IPS-18c (cell line): ENCODE results near the gene CEP85L.

Experiments
- H3K4me3 ChIP-seq: 2 replicates; pipeline ENCODE4 v1.7.0; 2013; ENCODE audit warnings: low read depth, mild to moderate bottlenecking, low read length, moderate library complexity; ENCODE audit not compliant: insufficient read depth
- H3K9me3 ChIP-seq: one replicate; pipeline ENCODE4 v1.6.1; 2013; ENCODE audit warnings: mild to moderate bottlenecking, low read length, moderate library complexity; ENCODE audit not compliant: control insufficient read depth, insufficient read depth

Gene CEP85L

DNA sequence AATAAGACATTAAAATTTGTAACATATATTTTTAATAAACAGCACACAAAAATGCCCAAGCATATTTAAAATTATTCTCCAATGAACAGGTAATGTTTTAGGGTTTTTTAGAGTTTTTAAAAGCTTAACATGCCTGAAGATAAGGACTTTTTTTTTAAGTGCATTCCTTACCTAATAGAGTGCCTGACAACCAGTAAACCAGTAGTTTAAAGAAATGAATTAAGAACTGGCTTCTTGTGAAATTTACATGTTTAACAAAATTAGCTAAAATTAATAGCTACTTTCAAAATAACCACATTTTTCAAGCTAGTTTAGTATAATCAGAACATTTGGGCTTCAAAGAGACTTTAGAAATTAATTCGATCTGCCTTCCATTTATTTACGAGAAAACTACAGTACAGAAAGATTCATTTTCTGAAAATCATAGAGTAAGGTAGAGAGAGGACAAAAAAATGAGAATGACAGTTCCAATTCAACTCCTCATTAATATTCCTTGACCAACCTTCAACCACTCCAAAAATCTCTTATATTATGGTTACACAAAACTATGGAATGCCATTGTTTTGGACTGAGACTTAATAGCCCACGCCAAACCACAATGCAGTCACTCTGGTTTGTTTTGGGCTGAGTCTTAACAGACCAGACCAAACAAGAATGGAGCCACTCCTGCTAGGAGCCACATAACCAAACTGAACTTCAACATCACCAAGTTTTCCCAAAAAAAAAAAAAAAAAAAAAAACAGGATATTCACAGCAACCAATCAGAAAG is 109.0 kb downstream of the CEP85L start:
- H3K9me3 ChIP-seq = no peaks in the 10 kb centered on the region

DNA sequence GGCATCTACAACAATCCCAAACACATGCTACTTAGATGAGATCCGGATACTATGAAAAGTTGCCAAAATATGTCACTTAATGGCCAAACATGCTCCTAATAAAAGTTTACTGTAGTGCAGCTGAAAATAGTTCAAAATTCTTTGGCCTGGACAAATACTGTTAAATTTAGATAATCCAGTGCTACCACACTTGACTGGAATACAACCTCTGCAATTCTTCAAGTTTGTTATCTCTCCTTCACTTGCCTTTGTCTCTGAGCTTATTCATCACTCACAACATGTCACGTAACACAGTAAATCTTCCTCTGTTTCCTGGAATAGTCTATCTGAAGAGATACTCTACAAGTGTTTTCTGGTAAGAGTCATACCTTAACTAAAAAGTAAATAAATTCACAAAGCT is 113.8 kb downstream of the CEP85L start:
- no peaks in the 10 kb centered on the region for H3K9me3 ChIP-seq
- H3K4me3 ChIP-seq = no peak overlapping the region

More for the DNA sequence above, 109.0 kb downstream of the CEP85L start:
- H3K4me3 ChIP-seq = no peak overlapping the region

- H3K4me3 ChIP-seq = no peak overlapping the region
These were observed 114.9 kb downstream of the CEP85L start for GRCh38 chr6:118536478-118536877.

GRCh38 chr6:118535176-118535844 is 116.1 kb downstream of the CEP85L start:
- Histone ChIP-seq H3K4me3 (no peak overlapping the region), H3K9me3 (no peaks in the 10 kb centered on the region)

More at GRCh38 chr6:118536478-118536877, 114.9 kb downstream of the CEP85L start:
- no peaks in the 10 kb centered on the region for H3K9me3 ChIP-seq

GRCh38 chr6:118530942-118531341 is 120.4 kb downstream of the CEP85L start:
- no peaks in the 10 kb centered on the region for H3K9me3 ChIP-seq
- H3K4me3 ChIP-seq = no peak overlapping the region

DNA sequence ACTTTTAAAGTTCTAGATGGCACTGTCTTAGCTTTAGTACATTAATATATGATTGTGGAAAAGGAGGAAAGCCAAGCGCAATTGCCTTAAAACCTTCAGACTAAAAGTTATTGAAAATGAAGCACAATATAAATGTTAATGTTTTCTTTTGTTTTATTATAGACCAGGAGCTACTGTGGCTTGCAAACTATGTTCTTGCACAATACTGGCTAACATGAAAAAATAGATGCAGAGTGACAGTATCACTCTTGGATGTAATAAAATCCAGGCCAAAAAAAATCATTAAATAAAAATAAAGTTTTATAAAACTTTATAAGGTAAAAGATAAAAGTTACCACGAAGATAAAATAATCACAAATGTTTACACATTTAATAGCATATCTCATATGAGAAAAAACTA is 121.6 kb downstream of the CEP85L start:
- no peak overlapping the region for H3K4me3 ChIP-seq
- no peaks in the 10 kb centered on the region for H3K9me3 ChIP-seq

DNA sequence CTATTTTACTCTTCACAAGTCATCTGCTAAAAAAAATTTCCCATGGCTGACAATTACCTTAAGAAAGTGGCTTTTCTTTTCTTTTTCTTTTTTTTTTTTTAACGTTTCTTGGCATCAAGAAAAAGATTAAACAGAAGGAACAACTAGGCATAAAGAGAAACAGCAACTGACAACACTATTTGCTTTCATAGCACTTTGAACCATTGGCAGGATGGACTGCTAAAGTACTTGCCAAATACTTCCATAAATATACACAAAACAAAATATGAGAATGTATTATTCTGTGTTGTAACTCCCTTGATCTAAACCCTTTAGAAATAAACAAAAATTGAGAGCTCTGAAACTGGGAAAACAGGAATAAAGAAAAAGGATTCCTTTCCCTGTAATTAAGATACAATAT is 123.3 kb downstream of the CEP85L start:
- Histone ChIP-seq H3K9me3 (no peaks in the 10 kb centered on the region), H3K4me3 (no peak overlapping the region)

- Histone ChIP-seq H3K4me3 (no peak overlapping the region), H3K9me3 (no peaks in the 10 kb centered on the region)
These were observed 125.2 kb downstream of the CEP85L start for GRCh38 chr6:118525913-118526780.

DNA sequence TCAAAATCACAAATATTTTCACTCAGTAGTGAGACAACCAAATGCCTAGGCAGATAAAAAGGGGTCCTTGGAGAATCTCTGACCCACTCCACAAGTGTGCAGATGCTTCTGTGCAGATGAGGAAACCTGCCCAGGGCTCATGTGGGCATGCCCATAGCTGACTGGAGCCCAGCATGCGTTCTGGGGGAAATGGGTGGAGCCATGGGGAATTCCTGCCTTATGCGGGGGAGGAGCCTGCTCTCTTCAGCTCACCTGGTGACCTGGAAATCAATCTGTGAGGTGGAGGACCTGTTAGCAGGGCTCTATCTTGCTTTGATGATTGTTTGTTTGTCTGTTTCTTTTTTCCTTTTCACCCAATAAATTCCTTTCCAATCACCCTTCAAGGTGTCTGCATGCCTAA is 126.7 kb downstream of the CEP85L start:
- Histone ChIP-seq H3K4me3 (no peak overlapping the region), H3K9me3 (no peaks in the 10 kb centered on the region)

- no peaks in the 10 kb centered on the region for H3K9me3 ChIP-seq
- no peak overlapping the region for H3K4me3 ChIP-seq
These were observed 128.2 kb downstream of the CEP85L start for GRCh38 chr6:118523216-118523615.

DNA sequence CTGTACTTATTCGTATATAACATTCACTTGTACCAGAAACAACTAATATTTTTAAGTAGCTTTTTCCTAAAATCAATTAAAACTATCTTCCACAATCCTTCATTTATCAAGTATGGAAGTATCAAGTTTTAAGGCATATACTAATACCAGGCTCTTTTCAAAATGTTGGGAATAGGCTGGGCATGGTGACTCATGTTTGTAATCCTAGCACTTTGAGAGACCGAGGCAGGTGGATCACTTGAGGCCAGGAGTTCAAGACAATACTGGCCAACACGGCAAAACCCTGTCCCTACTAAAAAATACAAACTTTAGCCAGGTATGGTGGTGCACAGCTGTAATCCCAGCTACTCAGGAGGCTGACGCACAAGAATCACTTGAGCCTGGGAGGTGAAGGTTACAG is 129.0 kb downstream of the CEP85L start:
- Histone ChIP-seq H3K9me3 (no peaks in the 10 kb centered on the region), H3K4me3 (no peak overlapping the region)

- H3K9me3 ChIP-seq = no peaks in the 10 kb centered on the region
- no peak overlapping the region for H3K4me3 ChIP-seq
These were observed 136.7 kb downstream of the CEP85L start for GRCh38 chr6:118514689-118515088.

- H3K4me3 ChIP-seq = no peak overlapping the region
- H3K9me3 ChIP-seq = no peaks in the 10 kb centered on the region
These were observed 139.3 kb downstream of the CEP85L start for GRCh38 chr6:118511930-118512715.

DNA sequence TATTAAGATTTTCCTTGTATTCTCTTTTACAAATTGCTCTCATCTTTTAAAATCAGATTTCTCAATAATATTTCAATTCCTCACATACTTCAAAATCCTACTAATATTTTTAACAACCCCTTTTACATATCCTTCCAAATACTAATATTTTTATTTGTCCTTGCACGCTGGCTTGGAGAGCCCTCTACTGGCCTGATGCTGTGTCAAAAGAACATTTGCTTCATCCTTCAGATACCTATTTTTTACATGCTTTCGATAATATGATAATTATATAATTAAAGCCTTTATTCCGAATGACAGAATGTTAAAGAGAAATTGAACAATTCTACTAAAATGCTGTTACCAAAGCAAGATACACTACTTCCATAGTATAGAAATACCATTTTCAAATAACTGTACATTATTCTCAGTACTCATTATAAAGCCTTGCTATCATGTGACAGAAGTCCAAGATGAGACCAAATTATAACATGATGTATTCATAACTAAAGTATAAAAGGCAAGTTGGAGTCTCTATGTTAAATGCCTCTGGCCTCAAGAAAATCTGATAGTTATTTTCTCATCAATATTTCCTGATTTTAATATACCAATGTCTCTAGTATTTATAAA is 142.3 kb downstream of the CEP85L start:
- Histone ChIP-seq H3K9me3 (no peaks in the 10 kb centered on the region), H3K4me3 (no peak overlapping the region)

- H3K4me3 ChIP-seq = no peak overlapping the region
These were observed 143.8 kb downstream of the CEP85L start for GRCh38 chr6:118507636-118508035.

DNA sequence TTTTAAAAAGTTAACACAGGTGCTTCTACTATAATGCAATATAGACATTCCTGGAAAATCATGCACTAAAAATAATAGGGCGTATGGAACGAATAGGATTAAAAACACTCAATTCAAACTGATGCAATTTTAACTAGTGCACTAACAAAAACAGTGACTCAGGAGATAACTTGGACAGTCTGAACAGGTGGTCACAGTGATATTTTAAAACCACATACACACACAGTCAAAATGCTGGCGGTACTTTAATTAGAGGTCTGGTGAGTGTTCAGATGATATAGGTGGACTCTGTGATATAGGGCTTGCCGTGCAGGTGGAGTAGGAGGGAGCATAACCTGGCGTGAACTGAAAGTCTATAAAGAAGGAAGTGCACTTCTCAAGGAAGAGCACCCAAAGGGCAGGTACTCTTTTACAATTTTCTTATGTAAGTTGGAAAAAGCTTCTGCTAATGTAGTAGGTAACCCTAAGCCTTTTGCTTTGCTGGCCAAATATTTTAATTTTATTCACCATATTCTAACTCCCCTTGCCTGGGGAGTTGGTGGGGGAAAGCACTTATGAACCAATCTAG is 145.2 kb downstream of the CEP85L start:
- no peaks in the 10 kb centered on the region for H3K9me3 ChIP-seq
- no peak overlapping the region for H3K4me3 ChIP-seq

More at GRCh38 chr6:118507636-118508035, 143.8 kb downstream of the CEP85L start:
- H3K9me3 ChIP-seq = no peaks in the 10 kb centered on the region
